Upper lobe of left lung (tissue), 6 donors: ENCODE data around the gene ATP11A. TPM values are rescaled to one million over a fixed set of nuclear protein-coding genes. Genes with fewer than 3 reads are reported as not detected.

Experiments used
- ATAC-seq, 2 donors: fragments of 200-7000 bp; cut with Tn5 transposase; one replicate each; pipeline ENCODE4 v1.9.1; 2022; ENCODE audit warnings: mild to moderate bottlenecking in 2 of 2, moderate library complexity in 2 of 2; ENCODE audit not compliant: low FRiP score in 2 of 2
- DNase-seq, 2 donors: peaks; one replicate each; pipeline ENCODE4 v3.0.0-alpha.2; 2019 to 2020
- H3K27ac ChIP-seq, 4 donors: fragments of 200-600 bp; sonication (generic); one replicate each; pipeline ENCODE4 v1.5.1; 2016 to 2019
- H3K27me3 ChIP-seq, 4 donors: fragments of 200-600 bp; sonication (generic); one replicate each; pipeline ENCODE4 v1.5.1; 2017 to 2019
- H3K36me3 ChIP-seq, 4 donors: fragments of 200-600 bp; sonication (generic); one replicate each; pipeline ENCODE4 v1.5.1; 2016 to 2019
- H3K4me1 ChIP-seq, 4 donors: fragments of 200-600 bp; sonication (generic); one replicate each; pipeline ENCODE4 v1.5.1; 2018 to 2019
- H3K4me3 ChIP-seq, 4 donors: fragments of 200-600 bp; sonication (generic); one replicate each; pipeline ENCODE4 v1.5.1; 2017 to 2019; ENCODE audit warnings: mild to moderate bottlenecking in 2 of 4, moderate library complexity in 1 of 4
- H3K9me3 ChIP-seq, 4 donors: fragments of 200-600 bp; sonication (generic); one replicate each; pipeline ENCODE4 v1.5.1; 2018 to 2019
- EP300 ChIP-seq, 4 donors: sonication (generic); formaldehyde crosslinking; IDR thresholded peaks; one replicate each; pipeline ENCODE4 v1.5.1; 2017; ENCODE audit warnings: antibody characterized with exemption in 4 of 4, control low read depth in 2 of 4
- POLR2A ChIP-seq, 4 donors: fragments of 450-650 bp; IDR thresholded peaks; one replicate each; pipeline ENCODE4 v1.5.1; 2016 to 2017; ENCODE audit warnings: antibody characterized with exemption in 4 of 4, mild to moderate bottlenecking in 2 of 4
- POLR2AphosphoS5 ChIP-seq, 2 donors: sonication (generic); formaldehyde crosslinking; IDR thresholded peaks; one replicate each; pipeline ENCODE4 v1.5.1; 2017; ENCODE audit warnings: antibody characterized with exemption in 2 of 2
- WGBS, 2 donors: methylation state at CpG; one replicate each; pipeline ENCODE4 v1.1.5; 2017 to 2018; 5-methylcytosine and 5-hydroxymethylcytosine counted together
- total RNA-seq, 6 donors: library from RNA; depleted of rRNA in 4 of 6; stranded (reverse); fragments of >200 nt in 4 of 6; gene quantifications; one replicate each; pipeline versions ENCODE4 v1.1.0 to v1.2.1, GENCODE V29; 2016 to 2021
- TF ChIP-seq, protein P1 (sequence below), 6 experiments: fragments of 450-650 bp in 4 of 6; fragments of 200-600 bp in 2 of 6; sonication (generic) in 2 of 6; IDR thresholded peaks; one replicate each; pipeline ENCODE4 v1.5.1; 2016 to 2019; ENCODE audit warnings: antibody characterized with exemption in 6 of 6
- donor health status: DM: no; HTN: no; CAD: no; lungs with moderate emphysema.
- donor health status: DM: no; HTN: yes; CAD: no; lungs with severe emphysema.

The ATP11A gene
- total RNA-seq, 6 donors from 2014 or later, result 159 to 285 (median 260) TPM

DNA sequence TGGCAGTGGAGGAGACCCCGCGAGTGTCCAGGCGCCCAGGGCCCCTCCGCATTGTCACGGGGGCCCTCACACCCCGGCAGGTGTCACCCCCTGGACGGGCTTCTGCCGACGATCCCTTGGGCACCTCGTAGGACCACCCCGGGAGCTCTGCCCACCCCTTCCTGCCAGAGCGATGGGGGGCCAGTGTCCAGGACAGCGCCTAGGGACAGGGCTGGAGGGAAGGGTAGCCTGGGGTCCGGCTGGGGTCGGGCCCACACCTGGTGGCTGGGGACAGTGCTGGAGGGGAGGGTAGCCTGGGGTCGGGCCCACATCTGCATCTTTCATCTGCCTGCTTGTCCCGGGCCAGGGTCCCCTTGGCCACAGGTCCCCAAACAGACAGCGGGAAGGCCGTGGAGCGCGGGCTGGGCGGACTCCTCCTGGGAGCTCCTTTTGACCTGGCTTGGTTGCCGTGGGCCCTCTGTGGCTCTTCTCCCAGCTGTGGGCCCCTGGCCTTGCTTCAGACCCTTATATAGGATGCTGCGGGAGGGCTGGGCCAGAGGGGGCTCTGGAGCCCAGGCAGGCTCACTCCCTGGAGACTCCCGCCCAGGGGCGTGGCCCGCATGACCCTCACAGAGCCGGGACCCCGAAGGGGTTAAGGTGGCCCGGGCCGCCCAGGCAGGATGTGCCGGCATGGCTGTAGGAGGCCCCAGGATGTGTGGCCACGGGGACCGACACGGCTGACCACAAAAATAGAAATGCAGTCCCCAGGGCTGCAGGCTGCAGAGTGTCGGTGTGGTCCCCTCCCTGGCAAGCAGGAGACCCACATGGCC, 205.0 kb downstream of the ATP11A start:
- no peaks in the 10 kb centered on the region for H3K36me3 ChIP-seq
- H3K4me3 ChIP-seq, result peak overlapping the region; percentile 30 to 59 (median 56)
- ATAC-seq (no peak), DNase-seq (peak in 1 of 2 donors; percentile 76)
- H3K9me3 ChIP-seq, result no peaks in the 10 kb centered on the region
- H3K4me1 ChIP-seq, result peaks cover 20 to 33% (median 29%) of the 10 kb centered on the region in 4 donors
- H3K27ac ChIP-seq, result peak overlapping the region in 2 of 4 donors; percentile 26 to 59
- WGBS, 2 donors, result 0 to 1% methylated on average over 1 to 17 of the region's 36 CpGs
- peaks cover 0 to 22% (median 11%) of the 10 kb centered on the region in 4 donors for H3K27me3 ChIP-seq
- no peak for TF ChIP-seq EP300 (IDR thresholded peaks at IDR 0.05)
- no peak for TF ChIP-seq POLR2AphosphoS5 (IDR thresholded peaks at IDR 0.05)
- TF ChIP-seq, protein P1, sequence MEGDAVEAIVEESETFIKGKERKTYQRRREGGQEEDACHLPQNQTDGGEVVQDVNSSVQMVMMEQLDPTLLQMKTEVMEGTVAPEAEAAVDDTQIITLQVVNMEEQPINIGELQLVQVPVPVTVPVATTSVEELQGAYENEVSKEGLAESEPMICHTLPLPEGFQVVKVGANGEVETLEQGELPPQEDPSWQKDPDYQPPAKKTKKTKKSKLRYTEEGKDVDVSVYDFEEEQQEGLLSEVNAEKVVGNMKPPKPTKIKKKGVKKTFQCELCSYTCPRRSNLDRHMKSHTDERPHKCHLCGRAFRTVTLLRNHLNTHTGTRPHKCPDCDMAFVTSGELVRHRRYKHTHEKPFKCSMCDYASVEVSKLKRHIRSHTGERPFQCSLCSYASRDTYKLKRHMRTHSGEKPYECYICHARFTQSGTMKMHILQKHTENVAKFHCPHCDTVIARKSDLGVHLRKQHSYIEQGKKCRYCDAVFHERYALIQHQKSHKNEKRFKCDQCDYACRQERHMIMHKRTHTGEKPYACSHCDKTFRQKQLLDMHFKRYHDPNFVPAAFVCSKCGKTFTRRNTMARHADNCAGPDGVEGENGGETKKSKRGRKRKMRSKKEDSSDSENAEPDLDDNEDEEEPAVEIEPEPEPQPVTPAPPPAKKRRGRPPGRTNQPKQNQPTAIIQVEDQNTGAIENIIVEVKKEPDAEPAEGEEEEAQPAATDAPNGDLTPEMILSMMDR (IDR thresholded peaks at IDR 0.05), result no peak
- no peak for TF ChIP-seq POLR2A (IDR thresholded peaks at IDR 0.05)

DNA sequence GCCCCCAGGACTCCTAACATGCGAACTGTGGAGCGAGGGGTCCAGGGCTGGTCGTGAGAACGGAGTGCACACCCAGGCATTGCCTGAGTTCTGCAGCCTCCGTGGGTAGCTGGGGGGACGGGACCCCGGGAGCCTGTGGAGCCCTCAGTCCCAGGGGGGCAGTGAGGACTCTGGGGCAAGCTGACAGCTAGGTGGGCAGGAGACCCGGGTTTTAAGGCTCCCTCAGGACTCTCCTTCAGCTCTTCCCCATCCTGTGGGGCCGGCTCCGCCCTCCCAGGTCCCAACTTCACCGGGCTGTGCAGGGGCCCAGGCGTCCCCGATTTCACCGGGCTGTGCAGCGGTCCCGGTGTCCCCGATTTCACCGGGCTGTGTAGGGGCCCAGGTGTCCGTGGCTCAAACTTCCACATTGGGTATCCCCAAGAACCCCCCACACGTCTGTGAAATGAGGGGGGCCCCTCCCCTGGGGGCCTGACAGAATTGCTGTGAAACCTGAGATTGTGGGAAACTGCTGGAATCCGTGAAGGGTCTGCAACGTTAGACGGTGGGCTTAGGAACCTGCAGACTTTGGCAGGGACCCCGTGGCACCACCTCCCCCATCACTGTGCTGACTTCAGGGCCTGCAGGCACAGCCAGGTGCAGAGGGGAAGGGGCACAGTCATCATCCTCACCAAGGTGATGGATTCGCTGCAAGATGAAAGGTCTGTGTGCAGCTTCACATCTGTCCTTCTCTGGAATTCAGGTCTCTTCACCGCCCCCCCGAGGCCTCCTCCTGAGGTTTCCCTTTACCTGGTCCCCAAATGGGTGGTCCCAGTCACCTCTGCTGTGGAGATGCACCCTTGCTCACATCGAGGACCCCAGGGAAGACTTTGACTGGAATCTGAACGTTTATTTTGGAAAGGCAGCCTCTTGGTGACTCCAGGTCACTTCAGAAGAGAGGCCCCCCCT, 206.0 kb downstream of the ATP11A start:
- Histone ChIP-seq H3K27ac (no peak overlapping the region), H3K36me3 (no peaks in the 10 kb centered on the region), H3K4me1 (peaks cover 20 to 33% (median 29%) of the 10 kb centered on the region in 4 donors), H3K27me3 (peaks cover 0 to 22% (median 11%) of the 10 kb centered on the region in 4 donors), H3K4me3 (no peak overlapping the region), H3K9me3 (no peaks in the 10 kb centered on the region)
- DNase-seq, result peak in 1 of 2 donors; percentile 52
- no peak for ATAC-seq
- TF ChIP-seq, protein P1 (IDR thresholded peaks at IDR 0.05), result no peak
- no peak for TF ChIP-seq EP300 (IDR thresholded peaks at IDR 0.05)
- TF ChIP-seq POLR2AphosphoS5 (IDR thresholded peaks at IDR 0.05), result no peak
- TF ChIP-seq POLR2A (IDR thresholded peaks at IDR 0.05), result no peak
- WGBS, 2 donors, result 48 to 75% methylated on average over 11 to 29 of the region's 29 CpGs

DNA sequence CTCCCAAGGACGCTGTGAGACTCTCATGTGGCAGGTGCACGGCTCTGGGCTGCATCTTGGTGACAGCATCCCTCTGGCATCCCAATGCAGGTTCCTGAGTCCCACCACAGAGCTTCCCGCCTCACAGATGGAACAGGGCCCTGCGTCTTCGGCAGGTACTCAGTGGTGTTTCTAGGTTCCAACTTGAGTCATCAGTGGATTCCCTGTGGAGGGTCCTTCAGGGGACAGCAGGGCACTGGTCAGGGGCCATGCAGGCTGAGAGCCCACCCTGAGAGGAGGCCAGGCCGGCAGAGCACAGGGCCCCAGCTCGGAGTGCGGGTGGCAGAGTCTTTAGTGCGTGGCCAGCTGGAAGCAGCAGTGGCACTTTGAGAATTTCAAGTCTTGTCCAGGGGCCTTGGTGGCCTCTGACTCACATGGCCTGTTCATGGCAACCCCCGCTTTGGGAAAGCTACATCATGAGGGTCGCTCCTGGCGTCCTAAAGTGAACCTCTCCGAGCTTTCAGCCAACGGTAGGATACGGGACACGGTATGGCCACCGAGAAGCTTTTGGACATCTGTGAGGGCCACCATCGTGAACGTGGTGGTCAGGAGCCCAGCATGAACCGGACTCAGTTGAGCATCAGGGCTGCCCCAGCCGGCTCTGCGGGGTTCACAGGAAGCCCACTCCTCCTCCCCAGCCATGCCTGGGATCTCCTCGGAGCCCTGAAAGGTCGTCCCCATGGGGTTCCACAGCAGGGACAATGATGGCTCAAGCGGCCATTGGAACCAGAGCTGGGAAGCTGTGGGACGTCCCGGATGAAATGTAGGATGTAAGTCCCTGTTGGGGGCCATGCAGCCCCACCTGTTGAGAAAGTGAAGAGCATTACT, 207.1 kb downstream of the ATP11A start:
- DNase-seq (peak; percentile 19 to 46), ATAC-seq (no peak)
- Histone ChIP-seq H3K9me3 (no peaks in the 10 kb centered on the region), H3K4me3 (no peak overlapping the region), H3K27ac (no peak overlapping the region), H3K4me1 (peaks cover 20 to 33% (median 29%) of the 10 kb centered on the region in 4 donors), H3K27me3 (peaks cover 0 to 22% (median 11%) of the 10 kb centered on the region in 4 donors), H3K36me3 (no peaks in the 10 kb centered on the region)
- TF ChIP-seq EP300 (IDR thresholded peaks at IDR 0.05) (no peak), POLR2A (IDR thresholded peaks at IDR 0.05) (no peak), POLR2AphosphoS5 (IDR thresholded peaks at IDR 0.05) (no peak)
- TF ChIP-seq, protein P1 (IDR thresholded peaks at IDR 0.05), result no peak
- WGBS, 2 donors, result 92 to 96% methylated on average over 4 to 23 of the region's 27 CpGs

DNA sequence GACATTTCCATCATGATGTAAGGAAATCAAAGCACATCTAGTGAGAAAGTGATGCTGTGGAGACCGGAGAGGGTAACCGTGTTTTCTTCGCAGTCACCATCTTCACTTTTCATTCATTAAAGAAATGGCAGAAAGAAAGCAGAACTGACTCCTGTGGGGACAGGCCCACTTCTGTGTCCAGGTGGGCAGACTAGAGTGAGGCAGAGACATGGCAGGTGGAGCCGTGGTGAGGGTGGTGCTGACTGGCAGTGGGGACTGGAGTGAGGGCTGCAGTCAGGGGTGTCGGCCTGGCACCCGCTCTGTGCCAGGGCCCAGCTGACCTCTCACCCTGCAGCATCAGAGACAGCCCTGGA, 207.7 kb downstream of the ATP11A start:
- H3K4me3 ChIP-seq, result no peak overlapping the region
- no peak overlapping the region for H3K27ac ChIP-seq
- WGBS, 2 donors, result 91 to 95% methylated on average over 6 of the region's 6 CpGs
- DNase-seq (no peak), ATAC-seq (no peak)
- TF ChIP-seq POLR2A (IDR thresholded peaks at IDR 0.05) (no peak), POLR2AphosphoS5 (IDR thresholded peaks at IDR 0.05) (no peak), EP300 (IDR thresholded peaks at IDR 0.05) (no peak)
- TF ChIP-seq, protein P1 (IDR thresholded peaks at IDR 0.05), result no peak
- no peaks in the 10 kb centered on the region for H3K9me3 ChIP-seq
- peaks cover 20 to 31% (median 27%) of the 10 kb centered on the region in 4 donors for H3K4me1 ChIP-seq
- no peaks in the 10 kb centered on the region for H3K36me3 ChIP-seq
- peaks cover 0 to 22% (median 11%) of the 10 kb centered on the region in 4 donors for H3K27me3 ChIP-seq
